Hepatocyte (in vitro differentiated cells): Measurements from ENCODE around the gene NOXA1. TPM values are rescaled to one million over a fixed set of nuclear protein-coding genes. Genes with fewer than 3 reads are reported as not detected.

Experiments used
- DNase-seq: peaks from one replicate; pipeline ENCODE4 v3.0.0-alpha.2; 2016; ENCODE audit warnings: low spot score
- H2AFZ ChIP-seq: fragments of 200-600 bp; sonication (generic); 2 replicates; pipeline ENCODE4 v1.6.0; 2016; ENCODE audit warnings: antibody characterized with exemption, mild to moderate bottlenecking
- H3K27ac ChIP-seq: fragments of 200-600 bp; sonication (generic); 2 replicates; pipeline ENCODE4 v1.5.1; 2016; ENCODE audit warnings: mild to moderate bottlenecking
- H3K27me3 ChIP-seq: fragments of 200-600 bp; sonication (generic); 2 replicates; pipeline ENCODE4 v1.6.1; 2016
- H3K36me3 ChIP-seq: fragments of 200-600 bp; sonication (generic); replicated peaks from 2 replicates; pipeline ENCODE4 v1.5.1; 2016; ENCODE audit warnings: low read depth; ENCODE audit not compliant: insufficient read depth
- H3K4me1 ChIP-seq: fragments of 200-600 bp; sonication (generic); 2 replicates; pipeline ENCODE4 v1.5.1; 2016; ENCODE audit warnings: mild to moderate bottlenecking, moderate library complexity; ENCODE audit not compliant: insufficient read depth
- H3K4me2 ChIP-seq: fragments of 200-600 bp; sonication (generic); 2 replicates; pipeline ENCODE4 v1.6.0; 2016
- H3K4me3 ChIP-seq: fragments of 200-600 bp; sonication (generic); 2 replicates; pipeline ENCODE4 v1.5.1; 2016; ENCODE audit warnings: mild to moderate bottlenecking
- H3K79me2 ChIP-seq: fragments of 200-600 bp; sonication (generic); 2 replicates; pipeline ENCODE4 v1.6.0; 2017; ENCODE audit warnings: mild to moderate bottlenecking
- H3K9me2 ChIP-seq: fragments of 200-600 bp; sonication (generic); replicated peaks from 2 replicates; pipeline ENCODE4 v1.6.0; 2017; ENCODE audit warnings: mild to moderate bottlenecking; ENCODE audit not compliant: insufficient read depth
- H3K9me3 ChIP-seq: fragments of 200-600 bp; sonication (generic); 2 replicates; pipeline ENCODE4 v1.5.1; 2016; ENCODE audit warnings: low read depth, mild to moderate bottlenecking
- H4K20me1 ChIP-seq: fragments of 200-600 bp; sonication (generic); 2 replicates; pipeline ENCODE4 v1.6.0; 2016; ENCODE audit warnings: mild to moderate bottlenecking; ENCODE audit not compliant: insufficient read depth, poor library complexity, severe bottlenecking
- CTCF ChIP-seq: fragments of 200-600 bp; sonication (generic); IDR thresholded peaks from 2 replicates; pipeline ENCODE4 v1.5.1; 2016; ENCODE audit warnings: antibody characterized with exemption, mild to moderate bottlenecking; ENCODE audit not compliant: poor library complexity
- EZH2 ChIP-seq: fragments of 200-600 bp; sonication (generic); IDR thresholded peaks from 2 replicates; pipeline ENCODE4 v1.6.1; 2016; ENCODE audit warnings: antibody characterized with exemption, mild to moderate bottlenecking, borderline replicate concordance
- EZH2phosphoT487 ChIP-seq: fragments of 200-600 bp; sonication (generic); IDR thresholded peaks from one replicate; pipeline ENCODE4 v1.6.1; 2018; ENCODE audit warnings: antibody characterized with exemption, mild to moderate bottlenecking, low read depth, moderate library complexity; ENCODE audit not compliant: unreplicated experiment, severe bottlenecking
- WGBS: methylation state at CpG from one replicate; pipeline ENCODE4 v1.1.6; 2016; ENCODE audit warnings: low lambda C conversion rate; ENCODE audit errors: missing lambda C conversion rate; 5-methylcytosine and 5-hydroxymethylcytosine counted together
- polyA plus RNA-seq: library from polyadenylated mRNA; unstranded; fragments of >200 nt; fragmentation: Nextera tagmentation; extraction: Ambion mirVana; gene quantifications from 2 replicates; pipeline ENCODE4 v1.2.1, GENCODE V29; 2016
- total RNA-seq: library from RNA; depleted of rRNA; stranded (reverse); fragments of >200 nt; gene quantifications from 2 replicates; pipeline ENCODE4 v1.2.3, GENCODE V29; 2014

The NOXA1 gene
- total and polyA plus RNA-seq, 2 experiments from 2014 or later: 7.2 to 12.5 TPM

GRCh38 chr9:137458194-137459151, 35.3 kb downstream of the NOXA1 start:
- TF ChIP-seq EZH2phosphoT487 (no peak), CTCF (no peak), EZH2 (no peak)
- H3K27me3 ChIP-seq: no peaks in the 10 kb centered on the region
- peaks cover 4% of the 10 kb centered on the region for H3K4me1 ChIP-seq
- H3K9me3 ChIP-seq: no peaks in the 10 kb centered on the region
- H4K20me1 ChIP-seq: peaks cover 3% of the 10 kb centered on the region
- peaks cover 11% of the 10 kb centered on the region for H3K79me2 ChIP-seq
- H3K36me3 ChIP-seq: no peaks in the 10 kb centered on the region
- peak overlapping the region; percentile 56 for H2AFZ ChIP-seq
- no peak overlapping the region for H3K27ac ChIP-seq
- peak; percentile 68 for DNase-seq
- peak overlapping the region; percentile 80 for H3K4me3 ChIP-seq
- 15% methylated on average over 42 of the region's 88 CpGs for WGBS
- peak overlapping the region; percentile 99 for H3K4me2 ChIP-seq
- no peaks in the 10 kb centered on the region for H3K9me2 ChIP-seq

GRCh38 chr9:137459152-137459600, 36.0 kb downstream of the NOXA1 start, which contains the start of gene NSMF:
TSS of gene NSMF (minus strand) at chr9:137459334. CDS start at chr9:137459102, 232 bp downstream.
- H3K27me3 ChIP-seq: no peaks in the 10 kb centered on the region

GRCh38 chr9:137459601-137460362, 36.6 kb downstream of the NOXA1 start:
- no peak overlapping the region for H3K4me3 ChIP-seq

More at GRCh38 chr9:137459152-137459600, 36.0 kb downstream of the NOXA1 start, which contains the start of gene NSMF:
- H3K79me2 ChIP-seq: peaks cover 11% of the 10 kb centered on the region
- H3K9me2 ChIP-seq: no peaks in the 10 kb centered on the region
- no peaks in the 10 kb centered on the region for H3K36me3 ChIP-seq
- H2AFZ ChIP-seq: peak within 1 kb of the TSS; percentile 92
- H3K4me2 ChIP-seq: peak within 1 kb of the TSS; percentile 99
- no peaks in the 10 kb centered on the region for H3K9me3 ChIP-seq
- under 1% methylated on average over 49 of the region's 62 CpGs for WGBS
- peak; percentile 98 for DNase-seq
- peaks cover 4% of the 10 kb centered on the region for H3K4me1 ChIP-seq
- TF ChIP-seq EZH2phosphoT487: no peak
- TF ChIP-seq EZH2: no peak
- no peak for TF ChIP-seq CTCF
- H3K4me3 ChIP-seq: peak within 1 kb of the TSS; percentile 80
- H3K27ac ChIP-seq: peak within 1 kb of the TSS; percentile 74
- peaks cover 3% of the 10 kb centered on the region for H4K20me1 ChIP-seq

More at GRCh38 chr9:137459601-137460362, 36.6 kb downstream of the NOXA1 start:
- H3K9me3 ChIP-seq: no peaks in the 10 kb centered on the region
- TF ChIP-seq EZH2 (no peak), CTCF (no peak), EZH2phosphoT487 (no peak)
- H3K79me2 ChIP-seq: peaks cover 11% of the 10 kb centered on the region
- H3K4me1 ChIP-seq: peaks cover 4% of the 10 kb centered on the region
- H3K27me3 ChIP-seq: no peaks in the 10 kb centered on the region
- H4K20me1 ChIP-seq: peaks cover 3% of the 10 kb centered on the region
- H3K36me3 ChIP-seq: no peaks in the 10 kb centered on the region
- no peak for DNase-seq
- H2AFZ ChIP-seq: peak overlapping the region; percentile 92
- 67% methylated on average over 14 of the region's 15 CpGs for whole genome bisulfite sequencing
- H3K4me2 ChIP-seq: peak overlapping the region; percentile 95
- no peaks in the 10 kb centered on the region for H3K9me2 ChIP-seq
- H3K27ac ChIP-seq: peak overlapping the region; percentile 74
